GM12865 (cell line): ENCODE results near the gene NANS.

Source experiments
- DNase-seq: peaks from one replicate; pipeline ENCODE4 v3.0.0; 2010; ENCODE audit warnings: low read depth
- H3K4me3 ChIP-seq: 2 replicates; pipeline ENCODE4 v1.5.1; 2011; ENCODE audit warnings: mild to moderate bottlenecking, low read depth, low read length, control low read depth
- CTCF ChIP-seq: IDR thresholded peaks from 2 replicates; pipeline ENCODE4 v1.5.1; 2011; ENCODE audit warnings: low read length, control low read depth, low read depth, inconsistent platforms; ENCODE audit not compliant: insufficient read depth; ENCODE audit errors: missing control alignments

The NANS gene

GRCh38 chr9:98096091-98096490 lies 39.6 kb downstream of the NANS start:
- DNase-seq, result no peak
- TF ChIP-seq CTCF, result no peak
- H3K4me3 ChIP-seq, result no peak overlapping the region

- DNase-seq, result peak; percentile 68
- H3K4me3 ChIP-seq, result no peak overlapping the region
- no peak for TF ChIP-seq CTCF
These were observed 41.3 kb downstream of the NANS start for GRCh38 chr9:98097836-98098235.

GRCh38 chr9:98099346-98099745 lies 42.8 kb downstream of the NANS start:
- no peak for DNase-seq
- TF ChIP-seq CTCF, result no peak
- no peak overlapping the region for H3K4me3 ChIP-seq

GRCh38 chr9:98099898-98100297 lies 43.4 kb downstream of the NANS start:
- no peak for TF ChIP-seq CTCF
- peak; percentile 49 for DNase-seq

GRCh38 chr9:98100456-98100855 lies 43.9 kb downstream of the NANS start:
- TF ChIP-seq CTCF, result no peak
- no peak overlapping the region for H3K4me3 ChIP-seq
- no peak for DNase-seq

More at GRCh38 chr9:98099898-98100297, 43.4 kb downstream of the NANS start:
- H3K4me3 ChIP-seq, result no peak overlapping the region

- no peak for TF ChIP-seq CTCF
These were observed 44.9 kb downstream of the NANS start for GRCh38 chr9:98101416-98101815.

GRCh38 chr9:98101868-98102273 lies 45.3 kb downstream of the NANS start:
- TF ChIP-seq CTCF, result no peak
- DNase-seq, result peak; percentile 98
- H3K4me3 ChIP-seq, result no peak overlapping the region

More at GRCh38 chr9:98101416-98101815, 44.9 kb downstream of the NANS start:
- peak overlapping the region; percentile 7 for H3K4me3 ChIP-seq
- no peak for DNase-seq
